Measurements from ENCODE around the gene CLK3. TPM values are rescaled to one million over a fixed set of nuclear protein-coding genes. Genes with fewer than 3 reads are reported as not detected.

CLK3 gene
- 39.1 to 43.7 TPM (median 40.5 TPM) in 5 replicates for total RNA-seq (2022; extraction: Qiagen RNA extraction; ENCODE audit: low read depth)

GRCh38 chr15:74615508-74616365 is at the start of gene CLK3:
TSS of gene CLK3 (plus strand) at chr15:74615836. CDS start at chr15:74619197, 3,361 bp downstream.

Other genes with a start within 250 kb of the CLK3 start
- not detected in 5 replicates for gene CYP11A1, start 248.2 kb upstream of the CLK3 start, total RNA-seq (2022; extraction: Qiagen RNA extraction; ENCODE audit: low read depth)
- 2.4 to 3.1 TPM (median 2.7 TPM) in 5 replicates for gene SEMA7A, start 181.9 kb upstream of the CLK3 start, total RNA-seq (2022; extraction: Qiagen RNA extraction; ENCODE audit: low read depth)
- 40.9 to 44.2 TPM (median 42.6 TPM) in 5 replicates for gene UBL7, start 154.7 kb upstream of the CLK3 start, total RNA-seq (2022; extraction: Qiagen RNA extraction; ENCODE audit: low read depth)
- gene ARID3B, start 74.6 kb upstream of the CLK3 start, total RNA-seq (2022; extraction: Qiagen RNA extraction; ENCODE audit: low read depth) = 3.2 to 4.5 TPM (median 3.5 TPM) in 5 replicates
- 18.5 to 24.0 TPM (median 19.8 TPM) in 5 replicates for gene EDC3, start 80.2 kb downstream of the CLK3 start, total RNA-seq (2022; extraction: Qiagen RNA extraction; ENCODE audit: low read depth)
- 1.1 to 2.1 TPM (median 2.0 TPM) in 5 replicates for gene CYP1A1, start 109.7 kb downstream of the CLK3 start, total RNA-seq (2022; extraction: Qiagen RNA extraction; ENCODE audit: low read depth)
- not detected in 5 replicates for gene CYP1A2, start 133.0 kb downstream of the CLK3 start, total RNA-seq (2022; extraction: Qiagen RNA extraction; ENCODE audit: low read depth)
- gene CSK, start 166.2 kb downstream of the CLK3 start, total RNA-seq (2022; extraction: Qiagen RNA extraction; ENCODE audit: low read depth) = 57.6 to 72.3 TPM (median 65.0 TPM) in 5 replicates
- gene LMAN1L, start 197.0 kb downstream of the CLK3 start, total RNA-seq (2022; extraction: Qiagen RNA extraction; ENCODE audit: low read depth) = not detected in 5 replicates
- not detected in 5 replicates for gene CPLX3, start 210.8 kb downstream of the CLK3 start, total RNA-seq (2022; extraction: Qiagen RNA extraction; ENCODE audit: low read depth)
- 30.7 to 46.1 TPM (median 35.7 TPM) in 5 replicates for gene ULK3, start 227.3 kb downstream of the CLK3 start, total RNA-seq (2022; extraction: Qiagen RNA extraction; ENCODE audit: low read depth)

Data from A549 treated with CpdA at 1 μM for 4 hours (cell line).